Measurements from ENCODE around the gene ASTN1. TPM values are rescaled to one million over a fixed set of nuclear protein-coding genes. Genes with fewer than 3 reads are reported as not detected.

Gene ASTN1
- total RNA-seq, 6 experiments from 2014 or later, result not detected

- Mint-ChIP-seq H3K9me3 (peaks cover 35% of the 10 kb centered on the region), H3K36me3 (ENCODE audit: low read depth) (peaks cover 4% of the 10 kb centered on the region; the same call in 1 of the 2 replicates), H3K4me3 (no peak overlapping the region), H3K27me3 (ENCODE audit: insufficient read depth) (no peaks in the 10 kb centered on the region), H3K27ac (no peak overlapping the region), H3K4me1 (ENCODE audit: low read depth) (no peaks in the 10 kb centered on the region)
- no peak for TF ChIP-seq CTCF (IDR thresholded peaks at IDR 0.05)
- DNase-seq, result no peak
These were observed 298.3 kb downstream of the ASTN1 start for GRCh38 chr1:176866011-176866714.

- TF ChIP-seq CTCF (IDR thresholded peaks at IDR 0.05), result no peak
- H3K27me3 Mint-ChIP-seq (ENCODE audit: insufficient read depth), result no peaks in the 10 kb centered on the region
- H3K27ac Mint-ChIP-seq, result no peak overlapping the region
- H3K9me3 Mint-ChIP-seq, result peaks cover 27% of the 10 kb centered on the region
- no peak overlapping the region for H3K4me3 Mint-ChIP-seq
- H3K36me3 Mint-ChIP-seq (ENCODE audit: low read depth), result peaks cover 4% of the 10 kb centered on the region; the same call in 1 of the 2 replicates
- DNase-seq, result no peak
- H3K4me1 Mint-ChIP-seq (ENCODE audit: low read depth), result no peaks in the 10 kb centered on the region
These were observed 300.3 kb downstream of the ASTN1 start for GRCh38 chr1:176864211-176864610.

- no peak for DNase-seq
- peaks cover 26% of the 10 kb centered on the region for H3K9me3 Mint-ChIP-seq
- H3K27ac Mint-ChIP-seq, result no peak overlapping the region
- H3K36me3 Mint-ChIP-seq (ENCODE audit: low read depth), result peaks cover 4% of the 10 kb centered on the region; the same call in 1 of the 2 replicates
- no peaks in the 10 kb centered on the region for H3K27me3 Mint-ChIP-seq (ENCODE audit: insufficient read depth)
- H3K4me3 Mint-ChIP-seq, result no peak overlapping the region
- H3K4me1 Mint-ChIP-seq (ENCODE audit: low read depth), result no peaks in the 10 kb centered on the region
- no peak for TF ChIP-seq CTCF (IDR thresholded peaks at IDR 0.05)
These were observed 300.9 kb downstream of the ASTN1 start for GRCh38 chr1:176863613-176864012.

GRCh38 chr1:176858433-176858916 lies 306.0 kb downstream of the ASTN1 start:
- no peaks in the 10 kb centered on the region for H3K4me1 Mint-ChIP-seq (ENCODE audit: low read depth)
- no peak for DNase-seq
- no peaks in the 10 kb centered on the region for H3K36me3 Mint-ChIP-seq (ENCODE audit: low read depth)
- H3K27me3 Mint-ChIP-seq (ENCODE audit: insufficient read depth), result no peaks in the 10 kb centered on the region
- H3K4me3 Mint-ChIP-seq, result no peak overlapping the region
- no peak overlapping the region for H3K27ac Mint-ChIP-seq
- no peak for TF ChIP-seq CTCF (IDR thresholded peaks at IDR 0.05)
- H3K9me3 Mint-ChIP-seq, result peaks cover 19% of the 10 kb centered on the region

- H3K4me3 Mint-ChIP-seq, result no peak overlapping the region
- no peak for TF ChIP-seq CTCF (IDR thresholded peaks at IDR 0.05)
- DNase-seq, result no peak
- no peaks in the 10 kb centered on the region for H3K4me1 Mint-ChIP-seq (ENCODE audit: low read depth)
- H3K36me3 Mint-ChIP-seq (ENCODE audit: low read depth), result no peaks in the 10 kb centered on the region
- no peak overlapping the region for H3K27ac Mint-ChIP-seq
- H3K27me3 Mint-ChIP-seq (ENCODE audit: insufficient read depth), result no peaks in the 10 kb centered on the region
- H3K9me3 Mint-ChIP-seq, result peaks cover 19% of the 10 kb centered on the region
These were observed 306.9 kb downstream of the ASTN1 start for GRCh38 chr1:176857632-176858031.

All from HFFc6 (cell line).